Kidney (tissue), 14 donors: Measurements from ENCODE around the gene PLB1. TPM values are rescaled to one million over a fixed set of nuclear protein-coding genes. Genes with fewer than 3 reads are reported as not detected.

Experiments used
- DNase-seq, 5 donors: peaks; one replicate each; pipeline ENCODE4 v3.0.0-alpha.2; 2013 to 2020
- FAIRE-seq: peaks from 2 replicates; lab custom pipeline; 2012; peaks lifted over from hg19 to GRCh38; lab: Jason Lieb, UNC
- H3K27ac ChIP-seq, 2 donors: one replicate each; pipeline ENCODE4 v1.7.0; 2013; ENCODE audit warnings: low read depth in 2 of 2, low read length in 2 of 2, inconsistent platforms in 1 of 2
- H3K27me3 ChIP-seq: one replicate; pipeline ENCODE4 v1.7.1; 2013; ENCODE audit warnings: low read length, inconsistent platforms; ENCODE audit not compliant: control insufficient read depth, insufficient read depth
- H3K36me3 ChIP-seq, 3 donors: one replicate each; pipeline versions ENCODE4 v1.7.0 to v1.7.1; 2013; ENCODE audit warnings: low read length in 3 of 3, control low read depth in 1 of 3, inconsistent platforms in 1 of 3; ENCODE audit not compliant: insufficient read depth in 3 of 3, control insufficient read depth in 2 of 3
- H3K4me1 ChIP-seq, 3 donors: one replicate each; pipeline versions ENCODE4 v1.7.0 to v1.7.1; 2013; ENCODE audit warnings: low read length in 3 of 3, inconsistent platforms in 1 of 3, low read depth in 1 of 3; ENCODE audit not compliant: control insufficient read depth in 2 of 3, insufficient read depth in 2 of 3
- H3K4me3 ChIP-seq, 3 donors: one replicate each; pipeline versions ENCODE4 v1.7.0 to v1.8.1; 2013; ENCODE audit warnings: low read length in 3 of 3, control low read depth in 1 of 3, inconsistent platforms in 1 of 3
- H3K9ac ChIP-seq, 3 donors: one replicate each; pipeline versions ENCODE4 v1.7.0 to v1.7.1; 2013; ENCODE audit warnings: low read length in 3 of 3, control low read depth in 1 of 3, inconsistent platforms in 1 of 3
- H3K9me3 ChIP-seq, 3 donors: one replicate each; pipeline versions ENCODE4 v1.7.0 to v1.7.1; 2013; ENCODE audit warnings: low read length in 3 of 3, control low read depth in 1 of 3, inconsistent platforms in 1 of 3; ENCODE audit not compliant: control insufficient read depth in 2 of 3, insufficient read depth in 1 of 3
- intact Hi-C: fragments of 100-400 bp; cut with DNase I; formaldehyde crosslinking; loops from one replicate; pipeline ENCODE4 v1.11.1; 2022
- polyA plus RNA-seq: library from polyadenylated mRNA; stranded (reverse); fragments of 350-450 nt; fragmentation: Illumina TruSeq; extraction: RNeasy Lipid Tissue Mini Kit (QIAGEN cat#74804); gene quantifications from one replicate; pipeline ENCODE4 v1.2.3, GENCODE V29; 2014; ENCODE audit warnings: low read depth, low replicate concordance; ENCODE audit not compliant: insufficient read depth
- total RNA-seq: library from RNA; stranded (reverse); fragmentation: NEBNext Ultra II Directional; extraction: Animal tissue kit (Norgen Biotek cat#: 25700); gene quantifications from one replicate; pipeline ENCODE4 v1.2.1, GENCODE V29; 2021
- TF ChIP-seq, protein P1 (sequence below): IDR thresholded peaks from 3 replicates; pipeline ENCODE4 v1.5.1; 2012; ENCODE audit warnings: mild to moderate bottlenecking, moderate library complexity, borderline replicate concordance; ENCODE audit not compliant: insufficient read depth; ENCODE audit errors: extremely low read depth
- donor health status: control.
- donor health status: control.
- donor health status: control.
- donor health status: control.
- donor health status: control.
- donor health status: DM: yes; HTN: yes; CAD: no.
- donor health status: Normal renal cell carcinoma (clear cell type).

The PLB1 gene
- total and polyA plus RNA-seq, 2 donors from 2014 or later: 0.95 to 6.8 TPM

DNA sequence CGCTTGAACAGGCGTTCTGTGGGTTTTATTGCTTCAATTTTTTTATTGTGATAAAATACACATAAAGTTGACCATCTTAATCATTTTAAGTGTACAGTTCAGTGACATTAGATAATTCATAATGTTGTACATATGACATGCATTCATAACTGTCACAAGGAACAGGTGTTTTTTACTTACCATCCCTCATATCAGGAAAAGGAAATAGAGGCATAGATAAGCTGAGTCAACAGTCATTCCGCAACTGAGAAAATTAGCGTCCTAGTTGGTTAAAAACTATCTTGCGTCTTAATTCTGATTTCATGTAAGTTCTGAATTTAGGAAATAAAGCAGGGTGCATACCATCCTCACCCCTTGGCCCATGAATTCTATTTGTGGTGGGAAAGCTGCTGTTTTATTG lies 36.5 kb downstream of the PLB1 start:
- FAIRE-seq (no peak), DNase-seq (no peak)
- Histone ChIP-seq H3K27me3 (no peaks in the 10 kb centered on the region), H3K36me3 (no peaks in the 10 kb centered on the region), H3K4me3 (no peak overlapping the region), H3K4me1 (no peaks in the 10 kb centered on the region), H3K27ac (no peak overlapping the region), H3K9ac (no peak overlapping the region), H3K9me3 (no peaks in the 10 kb centered on the region)
- TF ChIP-seq, protein P1, sequence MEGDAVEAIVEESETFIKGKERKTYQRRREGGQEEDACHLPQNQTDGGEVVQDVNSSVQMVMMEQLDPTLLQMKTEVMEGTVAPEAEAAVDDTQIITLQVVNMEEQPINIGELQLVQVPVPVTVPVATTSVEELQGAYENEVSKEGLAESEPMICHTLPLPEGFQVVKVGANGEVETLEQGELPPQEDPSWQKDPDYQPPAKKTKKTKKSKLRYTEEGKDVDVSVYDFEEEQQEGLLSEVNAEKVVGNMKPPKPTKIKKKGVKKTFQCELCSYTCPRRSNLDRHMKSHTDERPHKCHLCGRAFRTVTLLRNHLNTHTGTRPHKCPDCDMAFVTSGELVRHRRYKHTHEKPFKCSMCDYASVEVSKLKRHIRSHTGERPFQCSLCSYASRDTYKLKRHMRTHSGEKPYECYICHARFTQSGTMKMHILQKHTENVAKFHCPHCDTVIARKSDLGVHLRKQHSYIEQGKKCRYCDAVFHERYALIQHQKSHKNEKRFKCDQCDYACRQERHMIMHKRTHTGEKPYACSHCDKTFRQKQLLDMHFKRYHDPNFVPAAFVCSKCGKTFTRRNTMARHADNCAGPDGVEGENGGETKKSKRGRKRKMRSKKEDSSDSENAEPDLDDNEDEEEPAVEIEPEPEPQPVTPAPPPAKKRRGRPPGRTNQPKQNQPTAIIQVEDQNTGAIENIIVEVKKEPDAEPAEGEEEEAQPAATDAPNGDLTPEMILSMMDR: no peak
- intact Hi-C loops: no loop called here

DNA sequence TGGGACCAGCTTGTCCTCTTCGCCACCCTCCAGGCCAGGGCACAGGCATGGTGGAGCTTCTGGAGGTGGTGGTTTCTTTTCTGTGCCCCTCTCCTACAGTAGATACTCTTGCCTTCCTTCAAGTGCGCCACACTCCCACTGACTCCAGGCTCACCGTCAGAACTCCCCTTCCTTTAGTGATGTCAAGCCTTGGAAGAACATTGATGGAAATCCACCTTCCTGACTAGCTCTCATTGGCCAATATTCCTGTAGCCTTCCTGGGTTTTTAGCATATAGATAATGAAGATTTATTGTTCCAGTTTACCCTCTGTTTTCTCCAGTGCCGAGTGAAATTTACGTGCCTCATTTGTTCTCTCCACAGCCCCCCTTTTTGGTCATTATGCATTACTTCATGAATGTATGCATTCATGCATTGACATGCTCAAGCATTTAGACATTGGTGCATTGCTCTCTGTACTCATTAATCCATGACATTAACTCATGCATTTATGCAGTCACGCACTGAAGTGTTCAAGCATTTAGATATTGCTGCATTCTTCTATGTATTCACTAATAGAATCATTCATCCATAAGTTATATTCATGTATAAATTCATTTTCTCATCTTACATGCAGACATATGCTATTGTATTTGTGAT lies 37.3 kb downstream of the PLB1 start:
- no peak for DNase-seq
- TF ChIP-seq, protein P1: no peak
- Histone ChIP-seq H3K9ac (no peak overlapping the region), H3K36me3 (no peaks in the 10 kb centered on the region), H3K4me1 (no peaks in the 10 kb centered on the region), H3K9me3 (no peaks in the 10 kb centered on the region), H3K27ac (no peak overlapping the region), H3K4me3 (no peak overlapping the region), H3K27me3 (no peaks in the 10 kb centered on the region)
- intact Hi-C loops: no loop called here
- FAIRE-seq: no peak

GRCh38 chr2:28534817-28535216 lies 39.0 kb downstream of the PLB1 start:
- FAIRE-seq: no peak
- no peak overlapping the region for H3K27ac ChIP-seq
- TF ChIP-seq, protein P1: no peak
- DNase-seq: no peak
- H3K27me3 ChIP-seq: no peaks in the 10 kb centered on the region
- no peak overlapping the region for H3K9ac ChIP-seq
- no peak overlapping the region for H3K4me3 ChIP-seq
- no peaks in the 10 kb centered on the region for H3K4me1 ChIP-seq
- no peaks in the 10 kb centered on the region for H3K9me3 ChIP-seq
- H3K36me3 ChIP-seq: no peaks in the 10 kb centered on the region
- intact Hi-C loops: no loop called here

- Histone ChIP-seq H3K4me1 (no peaks in the 10 kb centered on the region), H3K9ac (no peak overlapping the region), H3K36me3 (no peaks in the 10 kb centered on the region), H3K9me3 (no peaks in the 10 kb centered on the region), H3K4me3 (no peak overlapping the region), H3K27me3 (no peaks in the 10 kb centered on the region), H3K27ac (no peak overlapping the region)
- no peak for DNase-seq
- TF ChIP-seq, protein P1: no peak
- no peak for FAIRE-seq
- intact Hi-C loops: no loop called here
Observed at GRCh38 chr2:28538134-28538533, 42.3 kb downstream of the PLB1 start.
